Suprapubic skin (tissue), 4 donors: ENCODE results near the gene MBD4.

Experiments used
- CTCF ChIP-seq, 2 donors: fragments of 200-600 bp in 1 of 2; fragments of 450-650 bp in 1 of 2; sonication (generic) in 1 of 2; IDR thresholded peaks; one replicate each; pipeline ENCODE4 v1.5.1; 2016 to 2019; ENCODE audit warnings: antibody characterized with exemption in 2 of 2, mild to moderate bottlenecking in 1 of 2, moderate library complexity in 1 of 2
- POLR2A ChIP-seq, 2 donors: fragments of 450-650 bp; IDR thresholded peaks; one replicate each; pipeline ENCODE4 v1.6.1; 2017; ENCODE audit warnings: antibody characterized with exemption in 2 of 2, mild to moderate bottlenecking in 2 of 2, moderate library complexity in 2 of 2
- POLR2AphosphoS5 ChIP-seq, 3 donors: sonication (generic); formaldehyde crosslinking; IDR thresholded peaks; one replicate each; pipeline ENCODE4 v1.6.1; 2017; ENCODE audit warnings: antibody characterized with exemption in 3 of 3

GRCh38 chr3:129421236-129421883 lies 18.4 kb downstream of the MBD4 start:
- TF ChIP-seq POLR2AphosphoS5 (IDR thresholded peaks at IDR 0.05) (no peak), CTCF (IDR thresholded peaks at IDR 0.05) (no peak), POLR2A (IDR thresholded peaks at IDR 0.05) (no peak)
